Measurements from ENCODE around the gene ZNF681.
"Not testable (repeated sequence)": the region's sequence is repeated elsewhere in the genome, so short reads cannot be mapped to it uniquely, and the experiment has no call there.

Gene ZNF681

DNA sequence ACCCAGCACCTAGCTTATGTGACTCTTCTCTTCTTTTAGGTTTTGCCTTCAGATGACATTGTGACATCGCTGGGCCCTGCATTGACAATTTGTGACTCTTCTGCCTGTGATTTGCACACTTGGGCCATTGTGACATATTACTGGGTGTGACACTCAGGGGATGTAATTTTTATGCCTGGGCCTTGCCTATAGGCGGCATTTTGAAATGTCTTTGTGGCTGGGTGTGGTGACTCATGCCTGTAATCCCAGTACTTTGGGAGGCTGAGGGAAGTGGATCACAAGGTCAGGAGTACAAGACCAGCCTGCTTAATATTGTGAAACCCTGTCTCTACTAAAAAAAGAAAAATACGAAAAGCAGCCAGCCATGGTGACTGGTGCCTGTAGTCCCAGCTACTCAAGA lies 28.4 kb upstream of the ZNF681 start:
- ChIA-PET POLR2A (ENCODE audit: low non-redundant PET) (no interaction called here), CTCF (interaction anchor here (0.6 kb wide), 2 partner anchors 15 to 18 kb away, joined by 5 read pairs; no protein-coding TSS in a partner anchor)
- H3K27ac ChIP-seq, result no peak overlapping the region
- TF ChIP-seq, protein P1, sequence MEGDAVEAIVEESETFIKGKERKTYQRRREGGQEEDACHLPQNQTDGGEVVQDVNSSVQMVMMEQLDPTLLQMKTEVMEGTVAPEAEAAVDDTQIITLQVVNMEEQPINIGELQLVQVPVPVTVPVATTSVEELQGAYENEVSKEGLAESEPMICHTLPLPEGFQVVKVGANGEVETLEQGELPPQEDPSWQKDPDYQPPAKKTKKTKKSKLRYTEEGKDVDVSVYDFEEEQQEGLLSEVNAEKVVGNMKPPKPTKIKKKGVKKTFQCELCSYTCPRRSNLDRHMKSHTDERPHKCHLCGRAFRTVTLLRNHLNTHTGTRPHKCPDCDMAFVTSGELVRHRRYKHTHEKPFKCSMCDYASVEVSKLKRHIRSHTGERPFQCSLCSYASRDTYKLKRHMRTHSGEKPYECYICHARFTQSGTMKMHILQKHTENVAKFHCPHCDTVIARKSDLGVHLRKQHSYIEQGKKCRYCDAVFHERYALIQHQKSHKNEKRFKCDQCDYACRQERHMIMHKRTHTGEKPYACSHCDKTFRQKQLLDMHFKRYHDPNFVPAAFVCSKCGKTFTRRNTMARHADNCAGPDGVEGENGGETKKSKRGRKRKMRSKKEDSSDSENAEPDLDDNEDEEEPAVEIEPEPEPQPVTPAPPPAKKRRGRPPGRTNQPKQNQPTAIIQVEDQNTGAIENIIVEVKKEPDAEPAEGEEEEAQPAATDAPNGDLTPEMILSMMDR (conservative IDR thresholded peaks at IDR 0.05; ENCODE audit: low read depth), result no peak
- DNase-seq (ENCODE audit: low spot score), result no peak

DNA sequence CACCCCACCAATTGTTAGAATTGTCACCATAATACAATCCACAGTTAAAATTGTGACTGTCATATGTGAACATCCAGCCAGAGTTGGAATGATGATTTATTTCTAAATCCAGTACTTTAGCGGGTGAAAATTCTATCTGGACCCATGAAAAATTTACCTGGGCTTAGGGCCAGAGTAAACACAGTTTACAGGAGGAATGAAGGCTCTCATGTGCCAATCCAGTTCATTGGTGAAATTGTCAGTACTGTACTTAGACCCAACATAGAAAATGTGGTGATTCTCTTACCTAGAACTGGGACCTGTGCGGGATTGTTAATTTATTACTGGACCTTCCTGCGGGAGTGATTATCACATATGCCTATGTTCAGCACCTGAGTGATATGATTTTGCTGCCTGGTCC lies 27.3 kb upstream of the ZNF681 start:
- DNase-seq (ENCODE audit: low spot score), result no peak
- TF ChIP-seq, protein P1 (conservative IDR thresholded peaks at IDR 0.05; ENCODE audit: low read depth), result no peak

DNA sequence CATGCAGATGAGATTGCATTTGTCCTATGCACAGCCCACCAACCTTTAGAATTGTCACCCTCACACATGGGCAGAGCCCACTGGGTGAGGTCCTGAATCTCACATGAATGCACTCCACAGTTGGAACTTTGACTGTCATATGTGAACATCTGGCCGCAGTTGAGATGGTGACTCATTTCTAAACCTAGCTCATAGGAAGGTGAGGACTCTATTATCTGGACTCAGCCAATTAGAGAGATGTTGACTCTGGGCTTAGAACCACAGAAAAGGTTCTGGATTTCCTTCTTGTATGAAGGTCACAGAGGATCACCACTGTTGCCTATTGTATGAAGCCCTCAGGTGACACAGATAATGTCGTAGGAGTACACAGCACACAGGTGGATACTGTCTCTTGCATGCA lies 25.6 kb upstream of the ZNF681 start:
- CTCF ChIA-PET, result no interaction called here
- no peak overlapping the region for H3K27ac ChIP-seq
- TF ChIP-seq, protein P1 (conservative IDR thresholded peaks at IDR 0.05; ENCODE audit: low read depth), result no peak

More for the DNA sequence above, 27.3 kb upstream of the ZNF681 start:
- ChIA-PET POLR2A (ENCODE audit: low non-redundant PET) (no interaction called here), CTCF (no interaction called here)
- no peak overlapping the region for H3K27ac ChIP-seq

DNA sequence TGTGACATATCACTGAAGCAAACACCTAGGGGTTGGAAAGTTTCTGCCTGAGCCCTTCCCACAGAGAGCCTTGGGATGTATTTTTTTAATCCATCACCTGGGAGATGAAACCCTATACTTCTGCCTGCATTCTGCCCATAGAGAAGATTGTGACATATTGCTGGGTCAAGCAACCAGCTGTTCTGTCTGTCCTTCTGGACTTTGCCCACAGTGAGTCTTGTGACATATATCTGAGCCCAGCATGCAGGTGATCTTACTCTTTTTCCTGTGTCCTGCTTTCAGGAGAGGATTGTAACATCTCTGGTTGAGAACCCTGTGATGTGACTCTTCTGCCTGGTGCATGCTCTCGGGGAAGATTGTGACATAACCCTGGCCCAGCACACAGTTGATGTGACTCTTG lies 24.9 kb upstream of the ZNF681 start:
- ChIA-PET POLR2A (ENCODE audit: low non-redundant PET) (no interaction called here), CTCF (no interaction called here)
- H3K27ac ChIP-seq, result no peak overlapping the region
- DNase-seq (ENCODE audit: low spot score), result no peak
- TF ChIP-seq, protein P1 (conservative IDR thresholded peaks at IDR 0.05; ENCODE audit: low read depth), result no peak

More for the DNA sequence above, 25.6 kb upstream of the ZNF681 start:
- no peak for DNase-seq (ENCODE audit: low spot score)
- POLR2A ChIA-PET (ENCODE audit: low non-redundant PET), result no interaction called here

DNA sequence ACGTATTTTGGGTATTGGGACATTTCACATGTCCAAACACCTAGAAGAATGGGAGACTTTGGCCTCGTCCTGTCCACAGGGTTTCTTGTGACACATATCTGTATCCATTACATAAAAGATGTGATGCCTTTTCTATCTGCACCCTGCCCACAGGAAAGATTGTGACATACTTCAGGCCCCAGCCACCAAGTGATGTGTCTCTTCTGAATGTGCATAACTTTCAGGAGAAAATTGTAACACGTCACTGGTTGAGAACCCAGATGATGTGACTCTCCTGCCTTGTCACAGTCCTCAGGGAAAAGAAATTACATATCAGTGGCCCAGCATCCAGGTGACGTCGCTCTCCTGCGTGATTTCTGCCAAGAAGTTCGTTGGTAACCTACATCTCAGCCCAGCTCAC lies 21.0 kb upstream of the ZNF681 start:
- no peak for DNase-seq (ENCODE audit: low spot score)
- no peak overlapping the region for H3K27ac ChIP-seq
- TF ChIP-seq, protein P1 (conservative IDR thresholded peaks at IDR 0.05; ENCODE audit: low read depth), result no peak
- CTCF ChIA-PET, result no interaction called here
- POLR2A ChIA-PET (ENCODE audit: low non-redundant PET), result no interaction called here

DNA sequence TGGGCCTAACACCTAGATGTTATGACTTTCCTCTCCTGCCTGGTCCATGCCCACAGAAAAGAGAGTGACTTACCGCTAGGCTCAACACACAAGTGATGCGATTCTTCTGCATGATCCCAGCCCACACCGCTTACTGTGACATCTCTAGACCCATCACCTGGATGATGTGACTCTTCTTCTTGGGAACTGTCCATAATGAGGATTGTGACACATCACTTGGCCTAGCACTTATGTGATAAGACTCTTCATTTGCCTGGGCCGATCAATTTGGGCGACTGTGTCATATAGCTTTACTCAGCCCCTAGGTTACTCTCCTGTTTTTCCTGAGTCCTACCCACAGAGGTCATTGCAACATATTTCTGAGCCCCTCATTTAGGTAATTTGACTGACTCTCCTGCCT lies 19.9 kb upstream of the ZNF681 start:
- ChIA-PET POLR2A (ENCODE audit: low non-redundant PET) (no interaction called here), CTCF (no interaction called here)
- no peak for DNase-seq (ENCODE audit: low spot score)
- no peak overlapping the region for H3K27ac ChIP-seq
- TF ChIP-seq, protein P1 (conservative IDR thresholded peaks at IDR 0.05; ENCODE audit: low read depth), result no peak

DNA sequence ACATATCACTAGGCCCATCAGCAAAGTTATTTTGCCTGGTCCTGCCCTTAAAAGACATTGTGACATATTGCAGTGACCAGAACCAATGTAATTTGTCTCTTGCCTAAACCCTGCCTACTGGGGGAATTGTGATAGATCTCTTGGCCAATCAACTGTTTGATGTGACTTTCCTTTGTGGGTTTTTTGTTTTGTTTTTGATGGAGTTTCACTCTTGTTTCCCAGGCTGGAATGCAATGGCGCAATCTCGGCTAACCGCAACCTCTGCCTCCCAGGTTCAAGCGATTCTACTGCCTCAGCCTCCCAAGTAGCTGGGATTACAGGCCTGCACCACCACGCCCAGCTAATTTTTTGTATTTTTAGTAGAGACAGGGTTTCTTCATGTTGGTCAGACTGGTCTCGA lies 19.3 kb upstream of the ZNF681 start:
- CTCF ChIA-PET; DNase-seq (ENCODE audit: low spot score); H3K27ac ChIP-seq; POLR2A ChIA-PET (ENCODE audit: low non-redundant PET): not testable (repeated sequence)

Measured in RWPE1 (cell line).